OCI-LY7 (cell line): ENCODE measurements around the gene RIN3.

Experiments
- CTCF ChIP-seq: fragments of 200-600 bp; sonication (generic); conservative IDR thresholded peaks from 2 replicates; pipeline ENCODE4 v1.5.1; 2014; ENCODE audit warnings: mild to moderate bottlenecking, antibody characterized with exemption, low read length, moderate library complexity, mixed read lengths
- EZH2phosphoT487 ChIP-seq: fragments of 200-600 bp; sonication (generic); IDR thresholded peaks from 2 replicates; pipeline ENCODE4 v1.6.1; 2018; ENCODE audit warnings: low read depth, borderline replicate concordance, mild to moderate bottlenecking, mixed run types, antibody characterized with exemption, low read length, moderate library complexity, mixed read lengths

- TF ChIP-seq CTCF (no peak), EZH2phosphoT487 (no peak)
Measured at GRCh38 chr14:92575061-92575747, 61.6 kb downstream of the RIN3 start.
